HEK293 (cell line): ENCODE results near the gene CADPS.

Experiments used
- CTCF ChIA-PET: fragments of 350-600 bp; formaldehyde crosslinking; extraction: SDS; loops from one replicate; lab custom pipeline; 2021; ENCODE audit warnings: antibody characterized with exemption; lab: Yijun Ruan, JAX
- POLR2A ChIA-PET: fragments of 300-600 bp; formaldehyde crosslinking; extraction: SDS; loops from one replicate; lab custom pipeline; 2020; ENCODE audit warnings: antibody characterized with exemption, inconsistent platforms; lab: Yijun Ruan, JAX
- H3K27ac ChIP-seq: fragments of 200-500 bp; sonication (Bioruptor generic); 2 replicates; pipeline ENCODE4 v1.5.1; 2014; ENCODE audit warnings: low read depth, low read length, control low read depth, inconsistent platforms; ENCODE audit errors: extremely low read depth
- H3K36me3 ChIP-seq, 2 experiments: fragments of 200-500 bp in 1 of 2; sonication (Bioruptor generic) in 1 of 2; 1 replicate in 1 of 2; 2 replicates in 1 of 2; pipeline ENCODE4 v1.5.1; 2014 to 2017; ENCODE audit warnings: inconsistent platforms in 2 of 2, low read length in 2 of 2; ENCODE audit not compliant: control insufficient read depth in 2 of 2, insufficient read depth in 1 of 2
- H3K4me1 ChIP-seq: fragments of 200-500 bp; sonication (Bioruptor generic); 2 replicates; pipeline ENCODE4 v1.5.1; 2014; ENCODE audit warnings: mild to moderate bottlenecking, low read length, inconsistent platforms; ENCODE audit not compliant: control insufficient read depth, insufficient read depth
- H3K4me3 ChIP-seq: 2 replicates; pipeline ENCODE4 v1.5.1; 2011; ENCODE audit warnings: low read depth, mild to moderate bottlenecking, control low read depth, low read length, moderate library complexity
- H3K9me3 ChIP-seq: fragments of 200-500 bp; sonication (Bioruptor generic); 2 replicates; pipeline ENCODE4 v1.5.1; 2014; ENCODE audit warnings: low read depth, low read length, inconsistent platforms; ENCODE audit not compliant: control insufficient read depth, insufficient read depth
- BCL11B ChIP-seq: fragments of 450-650 bp; formaldehyde crosslinking; IDR thresholded peaks from 2 replicates; pipeline ENCODE4 v1.5.1; 2016; ENCODE audit warnings: low read depth, missing biosample characterization, missing genetic modification characterization
- BCL6B ChIP-seq: fragments of 450-650 bp; formaldehyde crosslinking; IDR thresholded peaks from 2 replicates; pipeline ENCODE4 v1.5.1; 2017; ENCODE audit warnings: missing biosample characterization, missing genetic modification characterization
- GLIS1 ChIP-seq: fragments of 450-650 bp; formaldehyde crosslinking; IDR thresholded peaks from 2 replicates; pipeline ENCODE4 v1.5.1; 2016; ENCODE audit warnings: missing biosample characterization, missing genetic modification characterization
- MZF1 ChIP-seq: fragments of 450-650 bp; formaldehyde crosslinking; IDR thresholded peaks from 2 replicates; pipeline ENCODE4 v1.5.1; 2017; ENCODE audit warnings: missing biosample characterization, missing genetic modification characterization, borderline replicate concordance
- OSR2 ChIP-seq: fragments of 450-650 bp; formaldehyde crosslinking; IDR thresholded peaks from 2 replicates; pipeline ENCODE4 v1.5.1; 2016; ENCODE audit warnings: missing biosample characterization, missing genetic modification characterization
- YY1 ChIP-seq: fragments of 450-650 bp; formaldehyde crosslinking; IDR thresholded peaks from 2 replicates; pipeline ENCODE4 v1.5.1; 2018; ENCODE audit warnings: missing biosample characterization, missing genetic modification characterization
- ZBTB7A ChIP-seq: fragments of 450-650 bp; formaldehyde crosslinking; IDR thresholded peaks from 2 replicates; pipeline ENCODE4 v1.5.1; 2016; ENCODE audit warnings: low read depth, missing biosample characterization, missing genetic modification characterization
- ZNF121 ChIP-seq: fragments of 450-650 bp; formaldehyde crosslinking; IDR thresholded peaks from 2 replicates; pipeline ENCODE4 v1.5.1; 2016; ENCODE audit warnings: missing biosample characterization, missing genetic modification characterization
- ZNF16 ChIP-seq: fragments of 450-650 bp; formaldehyde crosslinking; IDR thresholded peaks from 2 replicates; pipeline ENCODE4 v1.5.1; 2016; ENCODE audit warnings: low read depth, missing biosample characterization, missing genetic modification characterization
- ZNF211 ChIP-seq: fragments of 450-650 bp; formaldehyde crosslinking; IDR thresholded peaks from 2 replicates; pipeline ENCODE4 v1.5.1; 2016; ENCODE audit warnings: low read depth, missing biosample characterization, missing genetic modification characterization
- ZNF239 ChIP-seq: fragments of 450-650 bp; formaldehyde crosslinking; IDR thresholded peaks from 2 replicates; pipeline ENCODE4 v1.5.1; 2016; ENCODE audit warnings: missing biosample characterization, missing genetic modification characterization
- ZNF274 ChIP-seq, 2 experiments: fragments of 200-500 bp in 1 of 2; fragments of 450-650 bp in 1 of 2; sonication (Bioruptor generic) in 1 of 2; formaldehyde crosslinking in 1 of 2; IDR thresholded peaks; 2 replicates each; pipeline versions ENCODE4 v1.5.1 to v1.6.1; 2014 to 2016; ENCODE audit warnings: borderline replicate concordance in 1 of 2, inconsistent platforms in 1 of 2, low read length in 1 of 2, missing biosample characterization in 1 of 2, missing genetic modification characterization in 1 of 2
- ZNF311 ChIP-seq: fragments of 450-650 bp; formaldehyde crosslinking; IDR thresholded peaks from 2 replicates; pipeline ENCODE4 v1.5.1; 2017; ENCODE audit warnings: missing biosample characterization, missing genetic modification characterization, borderline replicate concordance
- ZNF324 ChIP-seq: fragments of 450-650 bp; formaldehyde crosslinking; IDR thresholded peaks from 2 replicates; pipeline ENCODE4 v1.5.1; 2016; ENCODE audit warnings: missing biosample characterization, missing genetic modification characterization
- ZNF341 ChIP-seq: fragments of 450-650 bp; formaldehyde crosslinking; IDR thresholded peaks from 2 replicates; pipeline ENCODE4; 2016; ENCODE audit warnings: low read depth, missing biosample characterization, missing genetic modification characterization
- ZNF391 ChIP-seq: fragments of 450-650 bp; formaldehyde crosslinking; IDR thresholded peaks from 2 replicates; pipeline ENCODE4 v1.5.1; 2016; ENCODE audit warnings: low read depth, missing biosample characterization, missing genetic modification characterization, borderline replicate concordance
- ZNF560 ChIP-seq: fragments of 450-650 bp; formaldehyde crosslinking; IDR thresholded peaks from 2 replicates; pipeline ENCODE4 v1.5.1; 2017; ENCODE audit warnings: missing biosample characterization, missing genetic modification characterization, borderline replicate concordance
- ZNF580 ChIP-seq: fragments of 450-650 bp; formaldehyde crosslinking; IDR thresholded peaks from 2 replicates; pipeline ENCODE4 v1.5.1; 2016; ENCODE audit warnings: missing biosample characterization, missing genetic modification characterization
- ZNF704 ChIP-seq: fragments of 450-650 bp; formaldehyde crosslinking; IDR thresholded peaks from 2 replicates; pipeline ENCODE4 v1.5.1; 2016; ENCODE audit warnings: missing biosample characterization, missing genetic modification characterization
- ZNF707 ChIP-seq: fragments of 450-650 bp; formaldehyde crosslinking; IDR thresholded peaks from 2 replicates; pipeline ENCODE4 v1.5.1; 2016; ENCODE audit warnings: missing biosample characterization, missing genetic modification characterization
- ZNF792 ChIP-seq: fragments of 450-650 bp; formaldehyde crosslinking; IDR thresholded peaks from 2 replicates; pipeline ENCODE4 v1.5.1; 2016; ENCODE audit warnings: missing biosample characterization, missing genetic modification characterization
- ZNF830 ChIP-seq: fragments of 450-650 bp; IDR thresholded peaks from 2 replicates; pipeline ENCODE4 v1.5.0; 2018; ENCODE audit warnings: missing biosample characterization, missing genetic modification characterization, low read depth, mild to moderate bottlenecking, moderate library complexity

CADPS gene

GRCh38 chr3:62542185-62542584 is 333.0 kb downstream of the CADPS start:
- ChIA-PET CTCF (no interaction called here), POLR2A (no interaction called here)
- Histone ChIP-seq H3K4me1 (no peaks in the 10 kb centered on the region), H3K27ac (no peak overlapping the region), H3K4me3 (no peak overlapping the region), H3K9me3 (no peaks in the 10 kb centered on the region), H3K36me3 (no peaks in the 10 kb centered on the region)
- no peak for TF ChIP-seq ZNF274 (IDR thresholded peaks at IDR 0.05; ENCODE audit: low read length)
- no peak for TF ChIP-seq ZNF274 (tag by site-specific recombination; IDR thresholded peaks at IDR 0.05; ENCODE audit: borderline replicate concordance)
- TF ChIP-seq ZNF560 (tag by site-specific recombination) = no peak
- TF ChIP-seq YY1 (tag by site-specific recombination) = no peak
- no peak for TF ChIP-seq ZNF16 (tag by site-specific recombination)
- no peak for TF ChIP-seq MZF1
- TF ChIP-seq ZNF830 (tag by site-specific recombination) = no peak
- TF ChIP-seq ZNF792 (tag by site-specific recombination) = no peak
- no peak for TF ChIP-seq ZBTB7A (tag by site-specific recombination)
- no peak for TF ChIP-seq ZNF121 (tag by site-specific recombination)
- TF ChIP-seq OSR2 (tag by site-specific recombination) = no peak
- TF ChIP-seq BCL6B (tag by site-specific recombination) = no peak
- TF ChIP-seq GLIS1 (tag by site-specific recombination) = no peak

GRCh38 chr3:62539762-62540161 is 335.5 kb downstream of the CADPS start:
- Histone ChIP-seq H3K27ac (no peak overlapping the region), H3K9me3 (no peaks in the 10 kb centered on the region), H3K4me3 (no peak overlapping the region), H3K4me1 (no peaks in the 10 kb centered on the region), H3K36me3 (no peaks in the 10 kb centered on the region)
- POLR2A ChIA-PET = no interaction called here
- TF ChIP-seq ZNF324 (tag by site-specific recombination) (no peak), ZNF341 (tag by site-specific recombination) (no peak), ZNF211 (tag by site-specific recombination) (no peak), ZNF580 (tag by site-specific recombination) (no peak), BCL11B (no peak), ZNF704 (no peak), ZNF239 (tag by site-specific recombination) (no peak), ZNF311 (tag by site-specific recombination) (no peak), ZNF391 (no peak), ZNF707 (tag by site-specific recombination) (no peak)
- CTCF ChIA-PET = no interaction called here
